Measurements from ENCODE around the gene RPL6.
"Not testable (repeated sequence)": the region's sequence is repeated elsewhere in the genome, so short reads cannot be mapped to it uniquely, and the experiment has no call there.

Gene RPL6

GRCh38 chr12:112420740-112421139, 11.3 kb upstream of the RPL6 start:
- in situ Hi-C loops (cut with HindIII; ENCODE audit: low sequenced_read_pairs): no loop called here

- in situ Hi-C loops (cut with HindIII; ENCODE audit: low sequenced_read_pairs): no loop called here
Measured at GRCh38 chr12:112419297-112420133, 10.1 kb upstream of the RPL6 start.

GRCh38 chr12:112418608-112419296, 9.3 kb upstream of the RPL6 start, which contains the start of gene PTPN11:
TSS of gene PTPN11 (plus strand) at chr12:112418947. CDS start at chr12:112419112, 165 bp downstream.
- in situ Hi-C loops (cut with HindIII; ENCODE audit: low sequenced_read_pairs): no loop called here

GRCh38 chr12:112418273-112418607, 8.8 kb upstream of the RPL6 start:
- in situ Hi-C loops (cut with HindIII; ENCODE audit: low sequenced_read_pairs): no loop called here

- in situ Hi-C loops (cut with HindIII; ENCODE audit: low sequenced_read_pairs): not testable (repeated sequence)
Measured at GRCh38 chr12:112415457-112415856, 6.1 kb upstream of the RPL6 start.

- in situ Hi-C loops (cut with HindIII; ENCODE audit: low sequenced_read_pairs): no loop called here
Measured at GRCh38 chr12:112413855-112414625, 4.6 kb upstream of the RPL6 start.

GRCh38 chr12:112409906-112410244, 470 bp upstream of the RPL6 start:
- in situ Hi-C loops (cut with HindIII; ENCODE audit: low sequenced_read_pairs): no loop called here

GRCh38 chr12:112408621-112409020, 784 bp downstream of the RPL6 start:
- in situ Hi-C loops (cut with HindIII; ENCODE audit: low sequenced_read_pairs): no loop called here

- in situ Hi-C loops (cut with HindIII; ENCODE audit: low sequenced_read_pairs): not testable (repeated sequence)
Measured at GRCh38 chr12:112407683-112408082, 1.7 kb downstream of the RPL6 start.

GRCh38 chr12:112406519-112407488, 2.6 kb downstream of the RPL6 start:
- in situ Hi-C loops (cut with HindIII; ENCODE audit: low sequenced_read_pairs): no loop called here

GRCh38 chr12:112401903-112402498, 7.4 kb downstream of the RPL6 start:
- in situ Hi-C loops (cut with HindIII; ENCODE audit: low sequenced_read_pairs): no loop called here

- in situ Hi-C loops (cut with HindIII; ENCODE audit: low sequenced_read_pairs): no loop called here
Measured at GRCh38 chr12:112401054-112401453, 8.4 kb downstream of the RPL6 start.

- in situ Hi-C loops (cut with HindIII; ENCODE audit: low sequenced_read_pairs): no loop called here
Measured at GRCh38 chr12:112393328-112393727, 16.1 kb downstream of the RPL6 start.

GRCh38 chr12:112389922-112390654, 19.3 kb downstream of the RPL6 start:
- in situ Hi-C loops (cut with HindIII; ENCODE audit: low sequenced_read_pairs): not testable (repeated sequence)

- in situ Hi-C loops (cut with HindIII; ENCODE audit: low sequenced_read_pairs): no loop called here
Measured at GRCh38 chr12:112389228-112389627, 20.2 kb downstream of the RPL6 start.

- in situ Hi-C loops (cut with HindIII; ENCODE audit: low sequenced_read_pairs): no loop called here
Measured at GRCh38 chr12:112386726-112387125, 22.7 kb downstream of the RPL6 start.

GRCh38 chr12:112382866-112383265, 26.5 kb downstream of the RPL6 start:
- in situ Hi-C loops (cut with HindIII; ENCODE audit: low sequenced_read_pairs): no loop called here

GRCh38 chr12:112381883-112382796, 27.3 kb downstream of the RPL6 start, which contains the start of gene HECTD4:
TSS of gene HECTD4 (minus strand) at chr12:112382431. CDS start at chr12:112382128, 303 bp downstream.
- in situ Hi-C loops (cut with HindIII; ENCODE audit: low sequenced_read_pairs): no loop called here

All from endothelial cell of hepatic sinusoid (primary cell).